GM18499 (cell line): Measurements from ENCODE around the gene FXN.
"Not testable (repeated sequence)": the region's sequence is repeated elsewhere in the genome, so short reads cannot be mapped to it uniquely, and the experiment has no call there.

Source experiments
- ATAC-seq: cut with Tn5 transposase; IDR thresholded peaks from one replicate; pipeline ENCODE4 v1.9.1; 2021; ENCODE audit warnings: moderate number of reproducible peaks; ENCODE audit not compliant: insufficient read depth, unreplicated experiment

Gene FXN

GRCh38 chr9:69035438-69036308 is at the start of gene FXN:
TSS of gene FXN (plus strand) at chr9:69035752. CDS start at chr9:69035783, 31 bp downstream.
- peak; percentile 82 for ATAC-seq

GRCh38 chr9:68986949-68987348 is 48.6 kb upstream of the FXN start:
- ATAC-seq, result not testable (repeated sequence)

- no peak for ATAC-seq
Observed at GRCh38 chr9:68991457-68991856, 44.1 kb upstream of the FXN start.

GRCh38 chr9:68995776-68996175 is 39.8 kb upstream of the FXN start:
- no peak for ATAC-seq

GRCh38 chr9:68996462-68996861 is 39.1 kb upstream of the FXN start:
- ATAC-seq, result no peak

GRCh38 chr9:68997666-68998065 is 37.9 kb upstream of the FXN start:
- ATAC-seq, result no peak

GRCh38 chr9:68998385-68998784 is 37.2 kb upstream of the FXN start:
- ATAC-seq, result no peak

GRCh38 chr9:68998812-68999211 is 36.7 kb upstream of the FXN start:
- no peak for ATAC-seq

- ATAC-seq, result no peak
Observed at GRCh38 chr9:68999393-69000105, 36.0 kb upstream of the FXN start.

GRCh38 chr9:69001921-69002320 is 33.6 kb upstream of the FXN start:
- no peak for ATAC-seq

GRCh38 chr9:69003051-69003450 is 32.5 kb upstream of the FXN start:
- ATAC-seq, result no peak

- no peak for ATAC-seq
Observed at GRCh38 chr9:69004836-69005235, 30.7 kb upstream of the FXN start.

- ATAC-seq, result no peak
Observed at GRCh38 chr9:69009708-69010107, 25.8 kb upstream of the FXN start.

- ATAC-seq, result no peak
Observed at GRCh38 chr9:69012696-69013381, 22.7 kb upstream of the FXN start.

- ATAC-seq, result no peak
Observed at GRCh38 chr9:69013382-69013727, 22.2 kb upstream of the FXN start.

GRCh38 chr9:69014013-69014412 is 21.5 kb upstream of the FXN start, which contains the start of gene PRKACG:
TSS of gene PRKACG (minus strand) at chr9:69014113. CDS start at chr9:69014092, 21 bp downstream.
- no peak for ATAC-seq

GRCh38 chr9:69016191-69017096 is 19.1 kb upstream of the FXN start:
- ATAC-seq, result no peak

GRCh38 chr9:69018737-69019136 is 16.8 kb upstream of the FXN start:
- ATAC-seq, result no peak

GRCh38 chr9:69019808-69020207 is 15.7 kb upstream of the FXN start:
- no peak for ATAC-seq
